GM12875 (cell line): Measurements from ENCODE around the gene UGT1A5.

Experiments
- H3K4me3 ChIP-seq: one replicate; pipeline ENCODE4 v1.5.1; 2011; ENCODE audit warnings: low read depth, low read length, control low read depth
- TF ChIP-seq, protein P1 (sequence below): IDR thresholded peaks from 2 replicates; pipeline ENCODE4 v1.5.1; 2011; ENCODE audit warnings: low read depth, mild to moderate bottlenecking, control low read depth, inconsistent platforms, low read length, moderate library complexity, borderline replicate concordance; ENCODE audit not compliant: insufficient read depth

UGT1A5 gene

DNA sequence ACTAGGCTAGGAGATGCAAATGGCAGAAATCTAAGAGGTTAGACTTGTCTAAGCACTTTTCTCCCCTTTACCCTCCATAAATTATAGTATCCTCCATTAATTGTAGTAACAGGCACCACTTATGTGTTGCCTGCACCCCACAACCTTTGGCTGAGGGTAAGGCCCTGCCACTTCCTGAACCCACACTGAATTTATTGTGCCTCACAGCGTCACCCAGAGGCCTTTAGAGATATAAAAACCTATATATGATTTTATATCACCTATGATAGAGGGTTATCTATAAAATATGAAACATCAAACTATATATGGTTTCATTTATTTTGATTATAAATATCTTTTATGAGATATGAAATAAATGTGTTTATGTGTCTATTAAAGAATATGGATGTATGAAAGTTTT is 38.4 kb upstream of the UGT1A5 start:
- TF ChIP-seq, protein P1, sequence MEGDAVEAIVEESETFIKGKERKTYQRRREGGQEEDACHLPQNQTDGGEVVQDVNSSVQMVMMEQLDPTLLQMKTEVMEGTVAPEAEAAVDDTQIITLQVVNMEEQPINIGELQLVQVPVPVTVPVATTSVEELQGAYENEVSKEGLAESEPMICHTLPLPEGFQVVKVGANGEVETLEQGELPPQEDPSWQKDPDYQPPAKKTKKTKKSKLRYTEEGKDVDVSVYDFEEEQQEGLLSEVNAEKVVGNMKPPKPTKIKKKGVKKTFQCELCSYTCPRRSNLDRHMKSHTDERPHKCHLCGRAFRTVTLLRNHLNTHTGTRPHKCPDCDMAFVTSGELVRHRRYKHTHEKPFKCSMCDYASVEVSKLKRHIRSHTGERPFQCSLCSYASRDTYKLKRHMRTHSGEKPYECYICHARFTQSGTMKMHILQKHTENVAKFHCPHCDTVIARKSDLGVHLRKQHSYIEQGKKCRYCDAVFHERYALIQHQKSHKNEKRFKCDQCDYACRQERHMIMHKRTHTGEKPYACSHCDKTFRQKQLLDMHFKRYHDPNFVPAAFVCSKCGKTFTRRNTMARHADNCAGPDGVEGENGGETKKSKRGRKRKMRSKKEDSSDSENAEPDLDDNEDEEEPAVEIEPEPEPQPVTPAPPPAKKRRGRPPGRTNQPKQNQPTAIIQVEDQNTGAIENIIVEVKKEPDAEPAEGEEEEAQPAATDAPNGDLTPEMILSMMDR = no peak
- H3K4me3 ChIP-seq = no peak overlapping the region

DNA sequence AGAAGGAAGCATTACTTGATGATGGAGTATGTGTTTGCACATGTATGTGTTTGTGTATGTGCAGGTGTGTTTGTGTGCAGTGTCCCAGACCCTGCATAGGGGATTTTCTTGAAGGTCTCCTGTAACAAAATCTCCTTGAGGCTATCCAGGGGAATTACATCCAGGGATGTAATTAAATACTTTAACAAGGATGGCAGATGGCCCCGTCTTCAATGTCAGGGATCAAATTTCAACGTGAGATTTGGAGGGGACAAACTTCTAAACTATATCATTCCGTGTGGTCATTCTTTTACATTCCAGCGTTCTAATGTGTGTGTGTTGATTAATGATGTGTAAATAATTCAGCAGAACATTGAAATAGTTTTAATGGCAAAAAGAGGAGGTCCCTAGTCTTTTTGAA is 37.7 kb upstream of the UGT1A5 start:
- TF ChIP-seq, protein P1 = no peak
- no peak overlapping the region for H3K4me3 ChIP-seq

DNA sequence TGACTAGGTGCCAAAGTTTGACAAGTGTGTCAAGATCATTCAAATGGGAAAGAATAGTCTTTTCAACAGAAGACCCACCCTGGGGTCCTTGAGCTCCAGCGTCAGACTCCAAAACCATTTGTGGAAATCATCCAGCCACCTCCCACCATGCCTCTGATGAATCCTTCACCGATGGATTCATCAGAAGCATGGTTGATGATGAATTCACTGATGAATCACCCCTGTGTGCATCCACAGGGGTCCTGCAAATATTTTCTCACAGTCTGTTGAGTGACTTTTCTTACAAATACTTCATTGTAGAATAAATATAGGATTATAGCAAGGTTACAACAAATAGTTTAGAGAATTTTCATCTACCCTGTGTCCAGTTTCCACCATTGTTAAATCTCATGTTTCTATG is 36.7 kb upstream of the UGT1A5 start:
- no peak overlapping the region for H3K4me3 ChIP-seq
- TF ChIP-seq, protein P1 = no peak

DNA sequence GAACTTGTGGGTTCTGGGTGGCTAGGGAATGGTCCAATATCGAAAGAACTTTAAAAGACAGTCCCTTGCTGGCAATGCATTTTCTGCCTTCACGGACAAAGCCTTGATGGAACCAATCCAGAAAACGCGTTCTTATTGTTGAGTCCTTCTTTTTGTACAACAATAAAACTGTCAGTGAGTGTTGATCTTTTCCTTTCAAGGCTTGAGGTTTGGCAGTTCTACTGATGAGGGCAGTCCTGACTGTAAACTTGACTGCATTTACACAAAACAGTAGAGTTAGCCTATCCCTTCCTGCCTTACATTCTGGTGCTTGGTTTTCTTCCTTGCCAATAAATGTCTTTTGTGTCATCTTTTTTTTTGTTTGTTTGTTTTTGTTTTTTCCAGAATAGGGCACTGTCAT is 33.5 kb upstream of the UGT1A5 start:
- H3K4me3 ChIP-seq = no peak overlapping the region
- TF ChIP-seq, protein P1 = no peak

DNA sequence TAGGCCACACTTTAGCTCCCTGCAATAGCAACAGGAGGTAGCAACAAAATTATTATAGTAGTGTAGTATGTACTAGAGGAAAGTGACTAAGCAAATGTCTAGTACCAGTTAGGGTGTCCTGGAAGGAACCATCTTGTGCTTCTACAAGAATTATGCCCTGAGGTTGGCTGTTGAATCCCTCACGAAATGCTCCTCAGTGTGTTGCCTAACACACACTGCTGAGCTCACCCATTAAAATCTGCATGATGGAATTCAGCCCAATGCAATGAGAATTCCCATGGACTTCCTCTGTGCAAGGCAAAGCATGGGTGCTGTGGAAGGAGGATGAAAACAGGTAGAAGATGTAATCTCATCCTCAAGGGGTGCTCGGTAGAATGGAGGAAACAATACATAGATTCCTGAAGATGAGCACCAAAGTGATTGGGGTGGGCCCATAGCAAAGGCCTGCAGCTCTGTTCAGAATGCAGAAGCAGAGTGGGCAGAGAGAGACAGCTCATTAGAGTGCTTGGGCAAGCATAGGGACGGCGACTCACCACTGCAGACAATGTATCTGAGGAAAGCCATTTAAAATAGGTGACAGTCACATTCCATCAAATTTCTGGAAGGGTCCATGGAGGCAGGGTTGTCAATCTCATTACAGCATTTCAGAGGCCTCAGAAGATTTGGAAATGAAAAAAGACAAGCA is 32.2 kb upstream of the UGT1A5 start:
- no peak overlapping the region for H3K4me3 ChIP-seq
- TF ChIP-seq, protein P1 = no peak

DNA sequence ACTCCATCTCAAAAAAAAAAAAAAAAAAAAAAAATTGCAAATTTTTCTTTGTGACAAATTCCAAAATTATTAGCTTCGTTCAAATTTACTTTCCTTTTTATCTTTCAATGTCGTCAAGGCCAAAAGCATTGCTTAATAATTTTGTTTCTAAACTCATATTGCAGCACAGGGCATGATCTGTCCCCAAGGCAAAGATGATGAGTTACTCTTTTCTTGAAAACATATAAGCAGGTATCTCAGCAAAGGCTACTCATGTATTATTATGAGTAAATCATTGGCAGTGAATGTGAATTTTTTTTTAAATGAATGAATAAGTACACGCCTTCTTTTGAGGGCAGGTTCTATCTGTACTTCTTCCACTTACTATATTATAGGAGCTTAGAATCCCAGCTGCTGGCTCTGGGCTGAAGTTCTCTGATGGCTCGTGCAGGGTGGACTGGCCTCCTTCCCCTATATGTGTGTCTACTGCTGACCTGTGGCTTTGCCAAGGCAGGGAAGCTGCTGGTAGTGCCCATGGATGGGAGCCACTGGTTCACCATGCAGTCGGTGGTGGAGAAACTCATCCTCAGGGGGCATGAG is 31.1 kb upstream of the UGT1A5 start, which contains the start of gene UGT1A7:
Gene UGT1A7, plus strand, starts transcription at position 381 of the 579 bp plus-strand sequence. Its CDS starts 37 bp downstream, at position 418.
- H3K4me3 ChIP-seq = no peak within 1 kb of the TSS
- TF ChIP-seq, protein P1 = no peak

DNA sequence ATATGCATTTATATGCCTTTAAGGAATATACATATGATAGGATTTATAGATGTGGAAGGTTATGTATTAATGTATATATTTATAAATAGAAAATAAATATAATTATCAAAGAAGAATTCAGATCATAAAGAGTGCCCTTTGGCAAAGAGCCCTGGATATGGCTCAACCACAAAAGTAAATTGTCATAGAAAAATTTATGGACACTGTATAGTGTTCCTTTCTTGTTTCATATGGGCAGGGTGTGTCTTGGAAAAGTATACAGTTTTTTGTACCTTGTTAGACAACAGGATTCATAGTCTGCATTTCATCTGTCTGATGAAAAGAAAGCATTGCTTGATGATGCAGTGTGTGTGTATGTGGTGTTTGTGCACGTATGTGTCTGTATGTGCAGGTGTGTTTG is 28.1 kb upstream of the UGT1A5 start:
- no peak overlapping the region for H3K4me3 ChIP-seq
- TF ChIP-seq, protein P1 = no peak
